Adipocyte (in vitro differentiated cells): ENCODE measurements around the gene EFCAB5.
"Not testable (repeated sequence)": the region's sequence is repeated elsewhere in the genome, so short reads cannot be mapped to it uniquely, and the experiment has no call there.

Source experiments
- DNase-seq: peaks from one replicate; pipeline ENCODE4 v3.0.0-alpha.2; 2015; ENCODE audit warnings: low read depth
- H3K27me3 ChIP-seq: replicated peaks from 2 replicates; pipeline ENCODE4 v1.7.0; 2013; ENCODE audit warnings: mild to moderate bottlenecking, low read length, moderate library complexity; ENCODE audit not compliant: control insufficient read depth, insufficient read depth
- H3K36me3 ChIP-seq: 2 replicates; pipeline ENCODE4 v1.7.0; 2013; ENCODE audit warnings: low read length, mild to moderate bottlenecking, moderate library complexity; ENCODE audit not compliant: control insufficient read depth, insufficient read depth, severe bottlenecking
- H3K4me1 ChIP-seq: 2 replicates; pipeline ENCODE4 v1.7.0; 2013; ENCODE audit warnings: mild to moderate bottlenecking, low read length, moderate library complexity; ENCODE audit not compliant: control insufficient read depth, insufficient read depth
- H3K4me3 ChIP-seq: 2 replicates; pipeline ENCODE4 v1.7.0; 2013; ENCODE audit warnings: mild to moderate bottlenecking, low read length, moderate library complexity
- H3K9ac ChIP-seq: 2 replicates; pipeline ENCODE4 v1.7.0; 2013; ENCODE audit warnings: mild to moderate bottlenecking, low read length, moderate library complexity
- H3K9me3 ChIP-seq: 2 replicates; pipeline ENCODE4 v1.7.0; 2013; ENCODE audit warnings: mild to moderate bottlenecking, low read length, moderate library complexity; ENCODE audit not compliant: control insufficient read depth

The EFCAB5 gene

GRCh38 chr17:29941334-29941733 is at the start of gene EFCAB5:
EFCAB5 (plus strand) TSS chr17:29941634; CDS start chr17:29941797, 163 bp downstream.
- H3K4me3 ChIP-seq, result no peak within 1 kb of the TSS
- DNase-seq, result no peak

GRCh38 chr17:29892201-29892600 is 49.2 kb upstream of the EFCAB5 start:
- no peak overlapping the region for H3K9ac ChIP-seq
- no peaks in the 10 kb centered on the region for H3K27me3 ChIP-seq
- no peaks in the 10 kb centered on the region for H3K4me1 ChIP-seq
- H3K9me3 ChIP-seq, result no peaks in the 10 kb centered on the region
- H3K36me3 ChIP-seq, result no peaks in the 10 kb centered on the region
- H3K4me3 ChIP-seq, result no peak overlapping the region
- no peak for DNase-seq

More at GRCh38 chr17:29941334-29941733, at the start of gene EFCAB5:
- no peaks in the 10 kb centered on the region for H3K9me3 ChIP-seq
- H3K36me3 ChIP-seq, result no peaks in the 10 kb centered on the region
- no peaks in the 10 kb centered on the region for H3K4me1 ChIP-seq
- no peak within 1 kb of the TSS for H3K9ac ChIP-seq
- H3K27me3 ChIP-seq, result no peaks in the 10 kb centered on the region

GRCh38 chr17:29897136-29897535 is 44.3 kb upstream of the EFCAB5 start:
- H3K4me3 ChIP-seq, H3K4me1 ChIP-seq, H3K9ac ChIP-seq, DNase-seq, H3K36me3 ChIP-seq, H3K27me3 ChIP-seq, H3K9me3 ChIP-seq: not testable (repeated sequence)

GRCh38 chr17:29903471-29903870 is 38.0 kb upstream of the EFCAB5 start:
- Histone ChIP-seq H3K27me3 (no peaks in the 10 kb centered on the region), H3K4me1 (no peaks in the 10 kb centered on the region), H3K4me3 (no peak overlapping the region), H3K9me3 (no peaks in the 10 kb centered on the region), H3K9ac (no peak overlapping the region), H3K36me3 (no peaks in the 10 kb centered on the region)
- no peak for DNase-seq

GRCh38 chr17:29905086-29905878 is 36.2 kb upstream of the EFCAB5 start:
- DNase-seq, result no peak
- no peaks in the 10 kb centered on the region for H3K27me3 ChIP-seq
- H3K9me3 ChIP-seq, result no peaks in the 10 kb centered on the region
- H3K4me1 ChIP-seq, result no peaks in the 10 kb centered on the region
- H3K36me3 ChIP-seq, result no peaks in the 10 kb centered on the region
- no peak overlapping the region for H3K4me3 ChIP-seq
- H3K9ac ChIP-seq, result no peak overlapping the region

- no peaks in the 10 kb centered on the region for H3K27me3 ChIP-seq
Observed at GRCh38 chr17:29905879-29906167, 35.6 kb upstream of the EFCAB5 start.

GRCh38 chr17:29906969-29907368 is 34.5 kb upstream of the EFCAB5 start:
- no peak overlapping the region for H3K4me3 ChIP-seq
- H3K9me3 ChIP-seq, result no peaks in the 10 kb centered on the region
- no peaks in the 10 kb centered on the region for H3K36me3 ChIP-seq
- H3K27me3 ChIP-seq, result no peaks in the 10 kb centered on the region
- H3K4me1 ChIP-seq, result peaks cover 5% of the 10 kb centered on the region
- no peak overlapping the region for H3K9ac ChIP-seq
- DNase-seq, result no peak

More at GRCh38 chr17:29905879-29906167, 35.6 kb upstream of the EFCAB5 start:
- no peaks in the 10 kb centered on the region for H3K4me1 ChIP-seq
- no peak for DNase-seq
- H3K36me3 ChIP-seq, result no peaks in the 10 kb centered on the region
- H3K9me3 ChIP-seq, result no peaks in the 10 kb centered on the region
- no peak overlapping the region for H3K4me3 ChIP-seq
- no peak overlapping the region for H3K9ac ChIP-seq

GRCh38 chr17:29909236-29910003 is 32.0 kb upstream of the EFCAB5 start:
- Histone ChIP-seq H3K9ac (no peak overlapping the region), H3K36me3 (no peaks in the 10 kb centered on the region), H3K9me3 (no peaks in the 10 kb centered on the region), H3K4me1 (peaks cover 6% of the 10 kb centered on the region), H3K27me3 (no peaks in the 10 kb centered on the region), H3K4me3 (no peak overlapping the region)
- DNase-seq, result no peak

- peaks cover 6% of the 10 kb centered on the region for H3K4me1 ChIP-seq
- no peak overlapping the region for H3K4me3 ChIP-seq
- no peak overlapping the region for H3K9ac ChIP-seq
- no peaks in the 10 kb centered on the region for H3K27me3 ChIP-seq
- H3K36me3 ChIP-seq, result no peaks in the 10 kb centered on the region
- no peaks in the 10 kb centered on the region for H3K9me3 ChIP-seq
- no peak for DNase-seq
Observed at GRCh38 chr17:29911641-29912177, 29.7 kb upstream of the EFCAB5 start.

- no peak for DNase-seq
- Histone ChIP-seq H3K27me3 (no peaks in the 10 kb centered on the region), H3K9ac (no peak overlapping the region), H3K36me3 (no peaks in the 10 kb centered on the region), H3K4me3 (no peak overlapping the region), H3K4me1 (peaks cover 15% of the 10 kb centered on the region), H3K9me3 (no peaks in the 10 kb centered on the region)
Observed at GRCh38 chr17:29914819-29915537, 26.5 kb upstream of the EFCAB5 start.

- Histone ChIP-seq H3K9ac (no peak overlapping the region), H3K9me3 (no peaks in the 10 kb centered on the region), H3K4me3 (no peak overlapping the region), H3K4me1 (peaks cover 8% of the 10 kb centered on the region), H3K36me3 (no peaks in the 10 kb centered on the region), H3K27me3 (no peaks in the 10 kb centered on the region)
- no peak for DNase-seq
Observed at GRCh38 chr17:29918016-29918415, 23.4 kb upstream of the EFCAB5 start.
